Fibroblast of peridontal ligament (primary cell): ENCODE measurements around the gene CRHBP.

Experiments
- DNase-seq: peaks from one replicate; pipeline ENCODE4 v3.0.0-alpha.2; 2010; ENCODE audit errors: extremely low read depth

The CRHBP gene

DNA sequence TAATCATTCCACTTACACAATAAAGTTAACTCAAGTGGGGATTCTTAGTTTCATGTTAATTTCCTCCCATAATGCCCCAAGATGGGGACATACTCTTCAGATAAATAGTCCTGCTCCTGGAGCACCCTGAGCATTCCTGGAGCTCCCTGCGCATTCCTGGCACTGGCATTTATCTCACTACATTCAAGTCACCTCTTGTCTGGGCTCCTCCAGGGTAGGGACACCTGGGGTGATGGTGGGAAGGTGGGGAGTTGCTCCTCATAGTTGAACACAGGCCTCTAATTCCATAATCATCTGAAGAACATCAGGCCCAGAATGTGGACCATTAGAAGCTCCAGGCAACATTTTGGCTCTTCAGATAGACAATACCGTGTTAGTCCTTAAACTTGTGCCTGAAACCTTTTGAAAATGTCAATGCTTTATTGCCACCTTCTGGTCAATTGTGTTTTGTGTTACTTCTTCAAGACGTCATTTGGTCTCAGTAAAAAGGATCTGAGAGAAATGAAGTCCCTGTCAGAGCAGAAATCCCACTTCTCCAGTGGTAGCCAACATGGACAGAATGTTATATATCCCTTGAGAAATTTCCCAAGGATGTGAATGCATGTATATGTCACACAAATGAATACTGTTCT is 63.2 kb downstream of the CRHBP start:
- DNase-seq, result peak; percentile 92

DNA sequence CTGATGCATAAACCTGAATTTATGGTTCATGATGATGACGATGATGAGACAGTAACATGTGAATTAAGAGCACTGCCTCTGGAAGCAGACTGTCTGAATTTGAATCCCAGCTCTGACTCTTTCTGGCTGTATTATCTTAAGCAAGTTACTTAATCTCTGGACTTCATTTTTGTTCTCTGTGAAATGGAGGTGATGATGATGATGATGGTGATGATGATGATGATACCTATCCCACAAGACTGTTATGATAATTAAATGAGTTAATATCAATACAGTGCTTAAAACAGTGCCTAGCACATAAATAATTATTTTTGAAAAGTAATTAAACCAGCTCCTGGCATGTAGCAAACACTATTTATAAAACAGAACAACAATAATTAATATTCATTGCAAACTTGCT is 64.1 kb downstream of the CRHBP start:
- no peak for DNase-seq

GRCh38 chr5:77017668-77018067 is 64.8 kb downstream of the CRHBP start:
- DNase-seq, result no peak
